IMR-90 (cell line): Measurements from ENCODE around the gene CACNA2D1.

ENCODE experiments used
- CEBPB ChIP-seq: IDR thresholded peaks from 2 replicates; pipeline ENCODE4 v1.6.1; 2012; ENCODE audit warnings: low read depth, low read length, improper control_type of control experiment
- FOS ChIP-seq: fragments of 150-350 bp; IDR thresholded peaks from 2 replicates; pipeline ENCODE4 v1.6.1; 2016; ENCODE audit warnings: low read depth, low read length
- MAFK ChIP-seq: IDR thresholded peaks from 2 replicates; pipeline ENCODE4 v1.6.1; 2012; ENCODE audit warnings: low read depth, low read length, improper control_type of control experiment
- POLR2A ChIP-seq: IDR thresholded peaks from 2 replicates; pipeline ENCODE4 v1.6.1; 2012; ENCODE audit warnings: mild to moderate bottlenecking, low read depth, low read length
- RCOR1 ChIP-seq: IDR thresholded peaks from 2 replicates; pipeline ENCODE4 v1.6.1; 2012; ENCODE audit warnings: mild to moderate bottlenecking, low read length, improper control_type of control experiment; ENCODE audit not compliant: insufficient replicate concordance
- SMC3 ChIP-seq: fragments of 150-350 bp; IDR thresholded peaks from 2 replicates; pipeline ENCODE4 v1.6.1; 2016; ENCODE audit warnings: low read depth, mild to moderate bottlenecking, antibody characterized with exemption, low read length, moderate library complexity
- TF ChIP-seq, protein P1 (sequence below): conservative IDR thresholded peaks from 2 replicates; pipeline ENCODE4 v1.5.1; 2012; ENCODE audit warnings: mild to moderate bottlenecking, low read depth, low read length, improper control_type of control experiment
- TF ChIP-seq, protein P2 (sequence below): fragments of 150-350 bp; IDR thresholded peaks from 2 replicates; pipeline ENCODE4 v1.6.1; 2017; ENCODE audit warnings: mild to moderate bottlenecking, antibody characterized with exemption, low read length, low read depth

DNA sequence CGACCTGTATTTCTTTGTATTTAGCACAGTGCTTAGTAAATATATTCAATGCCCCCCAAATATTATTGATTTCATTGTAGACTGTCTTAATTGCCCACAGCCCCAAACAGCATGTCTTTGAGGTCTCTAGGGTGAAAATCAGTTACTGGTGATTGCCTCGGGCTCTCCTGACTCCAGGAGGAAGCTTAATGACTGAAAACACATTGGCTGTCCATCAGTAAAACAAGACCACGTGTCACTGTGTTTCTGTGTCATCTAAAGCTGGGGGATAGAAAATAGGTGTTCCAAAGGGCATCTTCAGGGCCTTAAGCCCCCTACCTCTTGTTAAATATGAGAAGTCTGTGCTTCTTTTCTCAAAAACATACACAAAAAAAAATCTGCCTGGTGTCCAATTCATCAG lies 67.9 kb downstream of the CACNA2D1 start:
- TF ChIP-seq, protein P1, sequence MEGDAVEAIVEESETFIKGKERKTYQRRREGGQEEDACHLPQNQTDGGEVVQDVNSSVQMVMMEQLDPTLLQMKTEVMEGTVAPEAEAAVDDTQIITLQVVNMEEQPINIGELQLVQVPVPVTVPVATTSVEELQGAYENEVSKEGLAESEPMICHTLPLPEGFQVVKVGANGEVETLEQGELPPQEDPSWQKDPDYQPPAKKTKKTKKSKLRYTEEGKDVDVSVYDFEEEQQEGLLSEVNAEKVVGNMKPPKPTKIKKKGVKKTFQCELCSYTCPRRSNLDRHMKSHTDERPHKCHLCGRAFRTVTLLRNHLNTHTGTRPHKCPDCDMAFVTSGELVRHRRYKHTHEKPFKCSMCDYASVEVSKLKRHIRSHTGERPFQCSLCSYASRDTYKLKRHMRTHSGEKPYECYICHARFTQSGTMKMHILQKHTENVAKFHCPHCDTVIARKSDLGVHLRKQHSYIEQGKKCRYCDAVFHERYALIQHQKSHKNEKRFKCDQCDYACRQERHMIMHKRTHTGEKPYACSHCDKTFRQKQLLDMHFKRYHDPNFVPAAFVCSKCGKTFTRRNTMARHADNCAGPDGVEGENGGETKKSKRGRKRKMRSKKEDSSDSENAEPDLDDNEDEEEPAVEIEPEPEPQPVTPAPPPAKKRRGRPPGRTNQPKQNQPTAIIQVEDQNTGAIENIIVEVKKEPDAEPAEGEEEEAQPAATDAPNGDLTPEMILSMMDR: no peak
- TF ChIP-seq POLR2A: no peak
- no peak for TF ChIP-seq CEBPB
- TF ChIP-seq RCOR1: no peak
- no peak for TF ChIP-seq FOS
- TF ChIP-seq MAFK: no peak
- TF ChIP-seq SMC3: no peak
- TF ChIP-seq, protein P2, sequence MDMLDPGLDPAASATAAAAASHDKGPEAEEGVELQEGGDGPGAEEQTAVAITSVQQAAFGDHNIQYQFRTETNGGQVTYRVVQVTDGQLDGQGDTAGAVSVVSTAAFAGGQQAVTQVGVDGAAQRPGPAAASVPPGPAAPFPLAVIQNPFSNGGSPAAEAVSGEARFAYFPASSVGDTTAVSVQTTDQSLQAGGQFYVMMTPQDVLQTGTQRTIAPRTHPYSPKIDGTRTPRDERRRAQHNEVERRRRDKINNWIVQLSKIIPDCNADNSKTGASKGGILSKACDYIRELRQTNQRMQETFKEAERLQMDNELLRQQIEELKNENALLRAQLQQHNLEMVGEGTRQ: no peak
